ENCODE data around the gene ZNF385B.

GRCh38 chr2:179675435-179675834, 186.0 kb downstream of the ZNF385B start:
- TF ChIP-seq REST (IDR thresholded peaks at IDR 0.05; ENCODE audit: insufficient read depth in 1 of 2, low read depth in 2 of 2, low read length in 2 of 2) (no peak), POLR2AphosphoS5 (IDR thresholded peaks at IDR 0.05; ENCODE audit: low read depth, low read length) (no peak), SIN3A (IDR thresholded peaks at IDR 0.05; ENCODE audit: borderline replicate concordance, insufficient read depth, low read length) (no peak), TAF1 (IDR thresholded peaks at IDR 0.05; ENCODE audit: borderline replicate concordance, insufficient read depth, low read length) (no peak), FOXP2 (optimal IDR thresholded peaks at IDR 0.05; ENCODE audit: borderline replicate concordance, extremely low read depth, extremely low read length, insufficient read depth) (no peak)
